OCI-LY1 (cell line): Measurements from ENCODE around the gene RAB6B.
"Not testable (repeated sequence)": the region's sequence is repeated elsewhere in the genome, so short reads cannot be mapped to it uniquely, and the experiment has no call there.

ENCODE experiments used
- H2AFZ ChIP-seq: fragments of 200-600 bp; sonication (generic), shearing (Covaris generic); 2 replicates; pipeline ENCODE4 v1.6.0; 2014; ENCODE audit warnings: antibody characterized with exemption, mild to moderate bottlenecking, low read length
- H3F3A ChIP-seq: fragments of 200-600 bp; sonication (generic), shearing (Covaris generic); 2 replicates; pipeline ENCODE4 v1.6.0; 2014; ENCODE audit warnings: mild to moderate bottlenecking, antibody characterized with exemption, low read length, moderate library complexity; ENCODE audit not compliant: insufficient read depth
- H3K27ac ChIP-seq: fragments of 200-600 bp; sonication (generic); 2 replicates; pipeline ENCODE4 v1.5.1; 2014; ENCODE audit warnings: low read length, mixed run types, mild to moderate bottlenecking, low read depth; ENCODE audit not compliant: poor library complexity, severe bottlenecking
- H3K27me3 ChIP-seq: fragments of 200-600 bp; sonication (generic); 2 replicates; pipeline ENCODE4 v1.6.0; 2014; ENCODE audit warnings: antibody characterized with exemption, mild to moderate bottlenecking, low read length, moderate library complexity; ENCODE audit not compliant: insufficient read depth
- H3K36me3 ChIP-seq: fragments of 200-600 bp; sonication (generic); 2 replicates; pipeline ENCODE4 v1.6.1; 2014; ENCODE audit warnings: mild to moderate bottlenecking, antibody characterized with exemption, low read length, moderate library complexity, mixed read lengths; ENCODE audit not compliant: insufficient read depth
- H3K4me1 ChIP-seq: fragments of 200-600 bp; sonication (generic); 2 replicates; pipeline ENCODE4 v1.5.1; 2014; ENCODE audit warnings: mild to moderate bottlenecking, low read length, moderate library complexity; ENCODE audit not compliant: insufficient read depth, severe bottlenecking
- H3K4me2 ChIP-seq: fragments of 200-600 bp; sonication (generic), shearing (Covaris generic); 2 replicates; pipeline ENCODE4 v1.6.1; 2014; ENCODE audit warnings: low read length
- H3K4me3 ChIP-seq: fragments of 200-600 bp; sonication (generic); 2 replicates; pipeline ENCODE4 v1.5.1; 2014; ENCODE audit warnings: low read length, low read depth, mild to moderate bottlenecking, mixed read lengths; ENCODE audit not compliant: poor library complexity, severe bottlenecking
- H3K79me2 ChIP-seq: fragments of 200-600 bp; shearing (Covaris generic); 2 replicates; pipeline ENCODE4 v1.6.1; 2016; ENCODE audit warnings: mixed run types, low read length, mixed read lengths; ENCODE audit not compliant: insufficient read depth
- H3K9ac ChIP-seq: fragments of 200-600 bp; sonication (generic), shearing (Covaris generic); 2 replicates; pipeline ENCODE4 v1.6.1; 2014; ENCODE audit warnings: mild to moderate bottlenecking, low read length, mixed read lengths
- H3K9me2 ChIP-seq: fragments of 200-600 bp; sonication (generic), shearing (Covaris generic); 2 replicates; pipeline ENCODE4 v1.6.1; 2014; ENCODE audit warnings: low read depth, mild to moderate bottlenecking, low read length, mixed read lengths
- H3K9me3 ChIP-seq: fragments of 200-600 bp; shearing (Covaris generic); 2 replicates; pipeline ENCODE4 v1.6.1; 2014; ENCODE audit warnings: low read length, mixed read lengths
- H4K20me1 ChIP-seq: fragments of 200-600 bp; sonication (generic), shearing (Covaris generic); 2 replicates; pipeline ENCODE4 v1.6.0; 2016; ENCODE audit warnings: mild to moderate bottlenecking, low read length; ENCODE audit not compliant: insufficient read depth
- EZH2 ChIP-seq: fragments of 200-600 bp; sonication (generic), shearing (Covaris generic); IDR thresholded peaks from 2 replicates; pipeline ENCODE4 v1.8.0; 2017; ENCODE audit warnings: borderline replicate concordance, mixed run types, mild to moderate bottlenecking, antibody characterized with exemption, low read length, moderate library complexity, mixed read lengths
- TF ChIP-seq, protein P1 (sequence below): fragments of 200-600 bp; sonication (generic), shearing (Covaris generic); IDR thresholded peaks from 2 replicates; pipeline ENCODE4 v1.5.1; 2017; ENCODE audit warnings: mild to moderate bottlenecking, antibody characterized with exemption, low read length, moderate library complexity, mixed read lengths

The RAB6B gene

DNA sequence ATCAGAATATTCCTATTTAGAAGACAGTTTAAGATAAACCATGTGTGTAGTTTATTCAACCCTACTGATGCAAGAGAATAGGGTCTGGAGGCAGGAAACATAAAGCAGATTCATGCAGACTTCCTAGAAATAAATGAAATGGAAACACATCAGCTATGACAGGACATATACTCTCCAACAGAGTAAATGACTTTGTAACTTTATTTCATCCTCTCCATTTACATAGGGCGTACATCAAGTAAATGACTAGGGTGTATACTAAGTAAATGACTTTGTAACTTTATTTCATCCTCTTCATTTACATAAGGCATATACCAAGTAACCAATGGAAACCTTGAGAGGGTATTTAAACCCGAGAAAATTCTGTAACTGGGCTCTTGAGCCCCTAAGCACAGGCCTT lies 107.7 kb downstream of the RAB6B start:
- Histone ChIP-seq H3K4me1 (no peaks in the 10 kb centered on the region), H3F3A (no peaks in the 10 kb centered on the region), H3K27ac (no peak overlapping the region), H3K79me2 (no peaks in the 10 kb centered on the region), H3K4me2 (no peak overlapping the region), H3K9ac (no peak overlapping the region), H2AFZ (no peak overlapping the region), H3K9me3 (peaks cover 18% of the 10 kb centered on the region), H3K27me3 (no peaks in the 10 kb centered on the region), H3K9me2 (no peaks in the 10 kb centered on the region), H3K36me3 (no peaks in the 10 kb centered on the region), H4K20me1 (no peaks in the 10 kb centered on the region), H3K4me3 (no peak overlapping the region)
- TF ChIP-seq, protein P1, sequence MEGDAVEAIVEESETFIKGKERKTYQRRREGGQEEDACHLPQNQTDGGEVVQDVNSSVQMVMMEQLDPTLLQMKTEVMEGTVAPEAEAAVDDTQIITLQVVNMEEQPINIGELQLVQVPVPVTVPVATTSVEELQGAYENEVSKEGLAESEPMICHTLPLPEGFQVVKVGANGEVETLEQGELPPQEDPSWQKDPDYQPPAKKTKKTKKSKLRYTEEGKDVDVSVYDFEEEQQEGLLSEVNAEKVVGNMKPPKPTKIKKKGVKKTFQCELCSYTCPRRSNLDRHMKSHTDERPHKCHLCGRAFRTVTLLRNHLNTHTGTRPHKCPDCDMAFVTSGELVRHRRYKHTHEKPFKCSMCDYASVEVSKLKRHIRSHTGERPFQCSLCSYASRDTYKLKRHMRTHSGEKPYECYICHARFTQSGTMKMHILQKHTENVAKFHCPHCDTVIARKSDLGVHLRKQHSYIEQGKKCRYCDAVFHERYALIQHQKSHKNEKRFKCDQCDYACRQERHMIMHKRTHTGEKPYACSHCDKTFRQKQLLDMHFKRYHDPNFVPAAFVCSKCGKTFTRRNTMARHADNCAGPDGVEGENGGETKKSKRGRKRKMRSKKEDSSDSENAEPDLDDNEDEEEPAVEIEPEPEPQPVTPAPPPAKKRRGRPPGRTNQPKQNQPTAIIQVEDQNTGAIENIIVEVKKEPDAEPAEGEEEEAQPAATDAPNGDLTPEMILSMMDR = no peak
- no peak for TF ChIP-seq EZH2

DNA sequence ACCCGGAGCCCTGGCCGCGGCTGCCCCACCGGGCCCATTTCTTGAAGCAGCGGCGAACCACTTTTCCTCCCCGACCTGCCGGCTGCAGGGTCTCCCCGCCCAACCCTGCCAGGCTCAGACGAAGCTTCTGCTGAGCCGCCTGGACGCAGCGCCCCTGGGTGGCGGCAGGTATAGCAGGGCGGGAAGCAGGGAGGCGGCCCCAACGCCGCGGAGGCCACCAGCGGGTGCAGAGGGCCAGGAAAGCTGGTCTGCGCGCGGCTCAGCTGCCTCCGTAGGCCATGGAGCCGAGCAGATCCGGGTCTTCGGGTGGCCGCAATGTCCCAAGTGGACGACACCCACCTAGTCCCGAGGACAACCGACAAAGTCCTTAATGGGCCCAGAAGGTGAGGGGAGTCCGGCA lies 111.9 kb downstream of the RAB6B start:
- TF ChIP-seq, protein P1 = no peak
- no peak for TF ChIP-seq EZH2
- no peak overlapping the region for H3K9ac ChIP-seq
- H3K9me3 ChIP-seq = no peaks in the 10 kb centered on the region
- H3K27ac ChIP-seq = no peak overlapping the region
- H3K9me2 ChIP-seq = no peaks in the 10 kb centered on the region
- H4K20me1 ChIP-seq = no peaks in the 10 kb centered on the region
- H3K79me2 ChIP-seq = no peaks in the 10 kb centered on the region
- H3K36me3 ChIP-seq = no peaks in the 10 kb centered on the region
- no peaks in the 10 kb centered on the region for H3K27me3 ChIP-seq
- no peak overlapping the region for H2AFZ ChIP-seq
- no peaks in the 10 kb centered on the region for H3F3A ChIP-seq
- no peak overlapping the region for H3K4me2 ChIP-seq
- H3K4me3 ChIP-seq = no peak overlapping the region
- H3K4me1 ChIP-seq = no peaks in the 10 kb centered on the region

GRCh38 chr3:133782454-133782853 lies 113.2 kb downstream of the RAB6B start:
- H2AFZ ChIP-seq = no peak overlapping the region
- TF ChIP-seq EZH2 = no peak

GRCh38 chr3:133781570-133781969 lies 114.1 kb downstream of the RAB6B start:
- TF ChIP-seq EZH2 = no peak
- Histone ChIP-seq H3K9ac (no peak overlapping the region), H3K4me2 (no peak overlapping the region), H3K4me3 (no peak overlapping the region), H3K36me3 (no peaks in the 10 kb centered on the region), H3K4me1 (no peaks in the 10 kb centered on the region), H2AFZ (no peak overlapping the region), H3K9me2 (no peaks in the 10 kb centered on the region), H3K9me3 (no peaks in the 10 kb centered on the region), H4K20me1 (no peaks in the 10 kb centered on the region), H3K27me3 (no peaks in the 10 kb centered on the region), H3K79me2 (no peaks in the 10 kb centered on the region), H3F3A (no peaks in the 10 kb centered on the region), H3K27ac (no peak overlapping the region)

More at GRCh38 chr3:133782454-133782853, 113.2 kb downstream of the RAB6B start:
- Histone ChIP-seq H3K9ac (no peak overlapping the region), H3K79me2 (no peaks in the 10 kb centered on the region), H3K4me3 (no peak overlapping the region), H3K4me2 (no peak overlapping the region), H3K36me3 (no peaks in the 10 kb centered on the region), H3F3A (no peaks in the 10 kb centered on the region), H3K27ac (no peak overlapping the region), H4K20me1 (no peaks in the 10 kb centered on the region), H3K4me1 (no peaks in the 10 kb centered on the region), H3K27me3 (no peaks in the 10 kb centered on the region), H3K9me2 (no peaks in the 10 kb centered on the region), H3K9me3 (no peaks in the 10 kb centered on the region)

GRCh38 chr3:133780756-133781155 lies 114.9 kb downstream of the RAB6B start:
- not testable (repeated sequence) for H3K4me3 ChIP-seq, H3K9me2 ChIP-seq, H3K9ac ChIP-seq, H3K4me1 ChIP-seq, H3K79me2 ChIP-seq, H3K27me3 ChIP-seq, H4K20me1 ChIP-seq, H3K36me3 ChIP-seq, H3K9me3 ChIP-seq, H3K27ac ChIP-seq, H2AFZ ChIP-seq, H3K4me2 ChIP-seq, H3F3A ChIP-seq
